Panc1 (cell line): ENCODE measurements around the gene FBXL15. TPM values are rescaled to one million over a fixed set of nuclear protein-coding genes. Genes with fewer than 3 reads are reported as not detected.

Source experiments
- ATAC-seq: fragments of 200-7000 bp; cut with Tn5 transposase; 2 replicates; pipeline ENCODE4 v1.9.1; 2020; ENCODE audit warnings: mild to moderate bottlenecking, moderate library complexity
- BruUV-seq: library from RNA; stranded (reverse); fragments of 400-500 nt; replicated peaks from 2 replicates; lab custom pipeline; 2021; lab: Mats Ljungman, UMichigan
- CTCF ChIA-PET: fragments of 300-600 bp; sonication (Branson Sonifier 250); formaldehyde crosslinking; loops from one replicate; lab custom pipeline; 2022; ENCODE audit warnings: antibody characterized with exemption; lab: Charles Lee
- POLR2A ChIA-PET: fragments of 300-600 bp; sonication (Branson Sonifier 250); formaldehyde crosslinking; loops from one replicate; lab custom pipeline; 2022; ENCODE audit warnings: antibody characterized with exemption; lab: Charles Lee
- DNase-seq: peaks from one replicate; pipeline ENCODE4 v3.0.0-alpha.2; 2010; ENCODE audit warnings: low read depth, low spot score
- H3K27ac ChIP-seq: 2 replicates; pipeline ENCODE4 v1.5.1; 2011; ENCODE audit warnings: mild to moderate bottlenecking, low read length, inconsistent platforms
- H3K27me3 ChIP-seq: fragments of 200-500 bp; sonication (Bioruptor generic); 2 replicates; pipeline ENCODE4 v1.6.0; 2014; ENCODE audit warnings: low read length, inconsistent platforms; ENCODE audit not compliant: control insufficient read depth, insufficient read depth
- H3K36me3 ChIP-seq: fragments of 200-500 bp; sonication (Bioruptor generic); 2 replicates; pipeline ENCODE4 v1.5.1; 2014; ENCODE audit warnings: inconsistent platforms, mild to moderate bottlenecking, low read length, moderate library complexity; ENCODE audit not compliant: control insufficient read depth, insufficient read depth
- H3K4me1 ChIP-seq: 2 replicates; pipeline ENCODE4 v1.5.1; 2011; ENCODE audit warnings: inconsistent platforms, mild to moderate bottlenecking, low read length, moderate library complexity; ENCODE audit not compliant: control insufficient read depth, insufficient read depth
- H3K4me3 ChIP-seq, 2 experiments: 2 replicates each; pipeline ENCODE4 v1.5.1; 2011 to 2012; ENCODE audit warnings: low read depth in 2 of 2, low read length in 2 of 2, mild to moderate bottlenecking in 2 of 2, inconsistent platforms in 1 of 2, moderate library complexity in 1 of 2
- H3K9me3 ChIP-seq: fragments of 200-500 bp; sonication (Bioruptor generic); 2 replicates; pipeline ENCODE4 v1.5.1; 2014; ENCODE audit warnings: low read depth, mild to moderate bottlenecking, inconsistent platforms, low read length, moderate library complexity; ENCODE audit not compliant: control insufficient read depth, insufficient read depth
- CTCF ChIP-seq: fragments of 450-650 bp; IDR thresholded peaks from 2 replicates; pipeline ENCODE4 v1.5.1; 2017; ENCODE audit warnings: mild to moderate bottlenecking
- POLR2AphosphoS5 ChIP-seq: IDR thresholded peaks from 2 replicates; pipeline ENCODE4 v1.6.1; 2012; ENCODE audit warnings: mild to moderate bottlenecking, low read depth, low read length, moderate library complexity
- REST ChIP-seq, 2 experiments: IDR thresholded peaks; 2 replicates each; pipeline ENCODE4 v1.6.1; 2011 to 2012; ENCODE audit warnings: low read depth in 2 of 2, control low read depth in 1 of 2, low read length in 1 of 2, mild to moderate bottlenecking in 1 of 2, moderate library complexity in 1 of 2; ENCODE audit not compliant: insufficient read depth in 1 of 2
- SIN3A ChIP-seq: IDR thresholded peaks from 2 replicates; pipeline ENCODE4 v1.6.1; 2012; ENCODE audit warnings: low read depth, mild to moderate bottlenecking, low read length, moderate library complexity, borderline replicate concordance; ENCODE audit not compliant: insufficient read depth
- TCF7L2 ChIP-seq: IDR thresholded peaks from 2 replicates; pipeline ENCODE4 v1.6.1; 2011; ENCODE audit warnings: mild to moderate bottlenecking, low read depth, low read length, inconsistent platforms
- in situ Hi-C: cut with HindIII; loops from 2 replicates; pipeline ENCODE4 v1.10.0; 2016; ENCODE audit warnings: low sequenced_read_pairs, low pct_unique_long_range_greater_than_20kb
- intact Hi-C: fragments of 100-400 bp; cut with micrococcal nuclease; formaldehyde crosslinking; loops from one replicate; pipeline ENCODE4 v1.10.0; 2022; ENCODE audit not compliant: unreplicated experiment
- total RNA-seq: library from RNA; stranded (reverse); gene quantifications from one replicate; pipeline ENCODE4 v1.2.1, GENCODE V29; 2021; ENCODE audit not compliant: unreplicated experiment

Gene FBXL15
- total RNA-seq, 1 experiment from 2014 or later: 7.9 TPM

GRCh38 chr10:102457591-102458150 is 37.0 kb downstream of the FBXL15 start:
- no TSS peak for BruUV-seq
- Histone ChIP-seq H3K27ac (no peak overlapping the region), H3K9me3 (no peaks in the 10 kb centered on the region), H3K36me3 (peaks cover 3% of the 10 kb centered on the region; the same call in 1 of the 2 replicates), H3K4me3 (no peak overlapping the region), H3K27me3 (no peaks in the 10 kb centered on the region), H3K4me1 (peaks cover 16% of the 10 kb centered on the region)
- POLR2A ChIA-PET: interaction anchor here (0.6 kb wide), 1 partner anchor 123 kb away, joined by 14 read pairs; no protein-coding TSS in a partner anchor
- ATAC-seq (no peak), DNase-seq (no peak)
- CTCF ChIA-PET: no interaction called here
- in situ Hi-C loops (no loop called here), intact Hi-C loops (no loop called here)
- TF ChIP-seq TCF7L2: no peak
- TF ChIP-seq CTCF: no peak
- no peak for TF ChIP-seq REST (IDR thresholded peaks at IDR 0.05; ENCODE audit: insufficient read depth in 1 of 2, low read depth in 2 of 2, low read length in 1 of 2)
- no peak for TF ChIP-seq POLR2AphosphoS5
- no peak for TF ChIP-seq SIN3A

- DNase-seq: no peak
- Histone ChIP-seq H3K36me3 (peaks cover 3% of the 10 kb centered on the region; the same call in 1 of the 2 replicates), H3K9me3 (no peaks in the 10 kb centered on the region), H3K27me3 (no peaks in the 10 kb centered on the region), H3K4me3 (no peak overlapping the region), H3K4me1 (peaks cover 21% of the 10 kb centered on the region), H3K27ac (no peak overlapping the region)
- BruUV-seq: no TSS peak
- CTCF ChIA-PET: interaction anchor here (0.6 kb wide), 1 partner anchor 622 kb away, joined by 9 read pairs; no protein-coding TSS in a partner anchor
- in situ Hi-C loops: no loop called here
- intact Hi-C loops: no loop called here
- TF ChIP-seq POLR2AphosphoS5 (no peak), TCF7L2 (no peak), CTCF (no peak)
- ATAC-seq: no peak
- POLR2A ChIA-PET: interaction anchor here (0.7 kb wide), 1 partner anchor 11 kb away, joined by 5 read pairs; no protein-coding TSS in a partner anchor
These were observed 38.0 kb downstream of the FBXL15 start for GRCh38 chr10:102458656-102459055.
